ENCODE data around the gene DTYMK. TPM values are rescaled to one million over a fixed set of nuclear protein-coding genes. Genes with fewer than 3 reads are reported as not detected.

Gene DTYMK
- total and polyA plus RNA-seq, 2 of the 8 experiments (the other 6 are each of a cell fraction or from before 2014, with no cell fraction given), result 58.3 to 69.9 TPM

DNA sequence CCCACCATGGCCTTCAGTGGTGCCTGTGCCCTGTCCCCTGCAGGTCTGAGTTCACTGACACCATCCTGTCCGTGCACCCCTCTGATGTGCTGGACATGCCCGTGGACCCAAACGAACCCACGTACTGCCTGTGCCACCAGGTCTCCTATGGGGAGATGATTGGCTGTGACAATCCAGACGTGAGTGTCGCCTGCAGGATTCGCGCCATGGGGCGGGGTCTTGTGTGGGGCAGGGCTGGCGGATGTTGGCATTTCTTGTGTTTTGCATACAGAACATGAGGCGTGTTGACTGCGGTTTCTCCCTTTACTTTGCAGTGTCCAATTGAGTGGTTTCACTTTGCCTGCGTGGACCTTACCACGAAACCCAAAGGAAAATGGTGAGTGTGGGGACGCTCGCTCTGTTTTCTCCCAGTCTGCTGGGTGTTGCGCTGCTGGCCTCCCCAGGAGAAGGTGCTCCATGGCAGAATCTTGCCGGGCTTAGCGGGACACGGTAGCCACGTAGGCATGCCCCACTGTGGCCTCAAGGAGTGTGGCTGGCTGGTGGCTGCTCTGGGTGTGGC, 36.4 kb upstream of the DTYMK start:
- H4K8ac ChIP-seq (ENCODE audit: extremely low read depth, insufficient read depth, low read length), result no peak overlapping the region; the same call in 1 of the 2 replicates
- H2BK5ac ChIP-seq (ENCODE audit: low read depth, low read length), result no peak overlapping the region
- no peak overlapping the region for H3K18ac ChIP-seq (ENCODE audit: extremely low read depth, low read length)
- H4K20me1 ChIP-seq (replicated peaks in 1 of 2; ENCODE audit: control insufficient read depth in 1 of 2, insufficient read depth in 2 of 2, low read length in 2 of 2), result peaks cover 3 to 4% of the 10 kb centered on the region in 2 experiments
- FAIRE-seq, result no peak
- H3K4me2 ChIP-seq (ENCODE audit: insufficient read depth in 1 of 2, low read depth in 2 of 2, low read length in 2 of 2), result no peak overlapping the region
- WGBS, 2 experiments (ENCODE audit: extremely low coverage in 1 of 2, insufficient coverage in 1 of 2, insufficient read length in 1 of 2, insufficient replicate concordance in 2 of 2, low coverage in 1 of 2, low lambda C conversion rate in 2 of 2, missing lambda C conversion rate in 1 of 2), result 93% methylated on average over 18 of the region's 21 CpGs; no CpG with 5 or more reads in 1 of the 2 experiments
- peak overlapping the region; percentile 11 for H3K56ac ChIP-seq (replicated peaks; ENCODE audit: insufficient read length, low read depth, low read length)
- H3K79me1 ChIP-seq (ENCODE audit: low read depth, low read length), result no peaks in the 10 kb centered on the region; the same call in 1 of the 2 replicates
- H2AFZ ChIP-seq (ENCODE audit: low read length), result no peak overlapping the region
- H3K23me2 ChIP-seq (ENCODE audit: low read depth, low read length), result no peaks in the 10 kb centered on the region
- DNase-seq (ENCODE audit: low read depth in 1 of 2, low spot score in 2 of 2), result no peak
- no peak overlapping the region for H2BK12ac ChIP-seq (ENCODE audit: low read depth, low read length)
- ChIA-PET POLR2A (ENCODE audit: partially characterized antibody) (interaction anchor here (0.9 to 1.1 kb wide), 2 partner anchors 9 to 10 kb away, joined by 3 read pairs; no protein-coding TSS in a partner anchor), CTCF (ENCODE audit: partially characterized antibody) (interaction anchor here (0.6 to 1.3 kb wide), 4 partner anchors 8 to 156 kb away, joined by 3 to 4 read pairs (median 4); no protein-coding TSS in a partner anchor)
- H3K79me2 ChIP-seq (ENCODE audit: control insufficient read depth in 1 of 2, insufficient read depth in 2 of 2, low read length in 2 of 2), result no peaks in the 10 kb centered on the region
- H2AK5ac ChIP-seq (ENCODE audit: low read depth, low read length), result no peak overlapping the region
- no peak overlapping the region for H4K91ac ChIP-seq (replicated peaks; ENCODE audit: insufficient read length, low read length)
- H2BK20ac ChIP-seq (ENCODE audit: low read length), result no peak overlapping the region
- no peak overlapping the region for H3K4ac ChIP-seq (replicated peaks; ENCODE audit: insufficient read length, low read depth, low read length)
- no peak overlapping the region for H3K9ac ChIP-seq (replicated peaks in 1 of 4; ENCODE audit: extremely low read depth in 1 of 4, low read depth in 3 of 4, low read length in 3 of 4)
- no peaks in the 10 kb centered on the region for H3K4me1 ChIP-seq (replicated peaks in 1 of 4; ENCODE audit: control insufficient read depth in 3 of 4, insufficient read depth in 4 of 4, low read length in 3 of 4)
- H3K36me3 ChIP-seq (ENCODE audit: control insufficient read depth in 2 of 4, insufficient read depth in 4 of 4, low read length in 3 of 4), result peaks cover 4 to 51% (median 34%) of the 10 kb centered on the region in 4 experiments; a peak in 6 of 8 replicates
- H3K4me3 ChIP-seq (ENCODE audit: extremely low read depth in 1 of 4, insufficient read depth in 2 of 4, low read depth in 3 of 4, low read length in 4 of 4), result no peak overlapping the region
- no peak overlapping the region for H3K23ac ChIP-seq (ENCODE audit: insufficient read length)
- H3K14ac ChIP-seq (ENCODE audit: insufficient read length), result no peak overlapping the region
- no peak overlapping the region for H3K27ac ChIP-seq (ENCODE audit: low read depth, low read length)
- no peak overlapping the region for H2BK15ac ChIP-seq (ENCODE audit: low read length)
- no peaks in the 10 kb centered on the region; a peak in 1 of 7 replicates for H3K27me3 ChIP-seq (replicated peaks in 1 of 4; ENCODE audit: control insufficient read depth in 3 of 4, extremely low read depth in 1 of 4, insufficient read depth in 3 of 4, low read length in 3 of 4)
- no peak overlapping the region for H4K5ac ChIP-seq (ENCODE audit: insufficient read length, low read depth, low read length)
- no peak overlapping the region for H2BK120ac ChIP-seq (replicated peaks; ENCODE audit: low read depth, low read length)
- peaks cover 12 to 16% of the 10 kb centered on the region in 2 experiments for H3K9me3 ChIP-seq (ENCODE audit: insufficient read depth in 2 of 2, low read depth in 1 of 2, low read length in 1 of 2)
- TF ChIP-seq SIRT6 (IDR thresholded peaks at IDR 0.05; ENCODE audit: low read length), result no peak
- TF ChIP-seq RXRA (IDR thresholded peaks at IDR 0.05; ENCODE audit: insufficient read depth, low read depth, low read length), result no peak
- no peak for TF ChIP-seq KDM4A (IDR thresholded peaks at IDR 0.05; ENCODE audit: low read depth, low read length, severe bottlenecking)
- TF ChIP-seq RAD21 (IDR thresholded peaks at IDR 0.05 in 1 of 2, conservative IDR thresholded peaks at IDR 0.05 in 1 of 2; ENCODE audit: low read depth in 2 of 2, low read length in 2 of 2), result no peak
- no peak for TF ChIP-seq NRF1 (IDR thresholded peaks at IDR 0.05; ENCODE audit: low read depth, low read length)
- no peak for TF ChIP-seq HDAC2 (IDR thresholded peaks at IDR 0.05; ENCODE audit: borderline replicate concordance in 1 of 2, low read depth in 2 of 2, low read length in 2 of 2)
- no peak for TF ChIP-seq NANOG (IDR thresholded peaks at IDR 0.05; ENCODE audit: insufficient read depth, low read depth, low read length, poor library complexity, severe bottlenecking)
- no peak for TF ChIP-seq SRF (IDR thresholded peaks at IDR 0.05; ENCODE audit: low read depth, low read length)
- TF ChIP-seq RBBP5 (IDR thresholded peaks at IDR 0.05; ENCODE audit: borderline replicate concordance, low read depth, low read length), result no peak
- no peak for TF ChIP-seq TAF7 (optimal IDR thresholded peaks at IDR 0.05; ENCODE audit: borderline replicate concordance, low read depth, low read length)
- TF ChIP-seq MAX (IDR thresholded peaks at IDR 0.05), result no peak
